Measurements from ENCODE around the gene IP6K1. TPM values are rescaled to one million over a fixed set of nuclear protein-coding genes. Genes with fewer than 3 reads are reported as not detected.

IP6K1 gene
- total RNA-seq, 2 experiments from 2014 or later, result 33.3 to 36.0 TPM

DNA sequence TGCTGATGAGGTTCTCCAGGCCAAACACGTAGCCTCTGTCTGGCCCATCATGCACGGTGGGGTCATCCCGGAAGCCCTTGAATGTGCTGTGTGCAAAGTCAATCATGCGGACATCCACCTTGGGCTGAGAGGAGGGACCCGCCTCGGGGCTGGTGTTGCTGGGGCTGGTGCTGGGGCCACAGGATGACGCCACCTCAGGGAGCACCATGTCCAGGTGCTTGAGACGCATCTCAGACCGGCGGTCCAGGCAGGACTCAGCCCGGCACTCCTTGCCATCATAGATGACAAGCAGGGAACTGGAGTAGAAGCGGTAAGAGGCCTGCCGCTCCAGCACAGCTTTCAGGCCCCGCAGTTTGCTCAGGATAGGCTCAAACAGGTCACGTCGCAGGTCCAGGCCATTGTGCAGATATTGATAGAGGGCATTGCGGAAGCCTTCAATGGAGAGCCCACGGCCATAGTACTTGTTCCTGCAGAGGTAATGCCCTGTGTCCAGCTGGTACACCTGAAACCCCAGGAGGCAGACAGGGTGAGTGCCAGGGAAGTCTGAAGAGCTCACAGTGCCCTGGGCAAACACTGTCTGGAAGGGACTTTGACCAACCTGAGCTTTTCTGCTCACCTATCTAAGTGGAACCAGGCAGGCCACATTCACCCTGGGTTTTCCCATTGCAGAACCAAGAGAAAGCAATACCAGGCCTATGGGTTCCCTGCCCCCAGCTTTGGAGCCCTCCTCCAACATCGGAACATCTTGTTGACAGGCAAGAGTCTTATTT is 59.0 kb downstream of the IP6K1 start:
- Histone ChIP-seq H3K27me3 (ENCODE audit: control insufficient read depth in 1 of 2, insufficient read depth in 2 of 2, low read length in 2 of 2) (no peaks in the 10 kb centered on the region), H3K4me3 (ENCODE audit: low read length) (no peak overlapping the region), H3K9me3 (ENCODE audit: control insufficient read depth in 1 of 2, insufficient read depth in 1 of 2, low read length in 2 of 2) (no peaks in the 10 kb centered on the region), H3K27ac (ENCODE audit: low read depth in 1 of 2, low read length in 2 of 2) (no peak overlapping the region), H3K36me3 (ENCODE audit: insufficient read depth, low read length) (peaks cover 40% of the 10 kb centered on the region), H3K4me1 (ENCODE audit: insufficient read depth, low read length) (peaks cover 22% of the 10 kb centered on the region)
- ChIA-PET POLR2A (no interaction called here), CTCF (no interaction called here)
- peaks cover 53% of the 10 kb centered on the region for H3K36me3 Mint-ChIP-seq (ENCODE audit: low read depth)
- H3K4me1 Mint-ChIP-seq (ENCODE audit: low read depth), result peaks cover 23% of the 10 kb centered on the region
- no peaks in the 10 kb centered on the region for H3K27me3 Mint-ChIP-seq
- H3K9me3 Mint-ChIP-seq, result no peaks in the 10 kb centered on the region
- ATAC-seq (ENCODE audit: poor library complexity), result no peak
- no peak for DNase-seq
- H3K4me3 Mint-ChIP-seq, result no peak overlapping the region
- TF ChIP-seq, protein P1, sequence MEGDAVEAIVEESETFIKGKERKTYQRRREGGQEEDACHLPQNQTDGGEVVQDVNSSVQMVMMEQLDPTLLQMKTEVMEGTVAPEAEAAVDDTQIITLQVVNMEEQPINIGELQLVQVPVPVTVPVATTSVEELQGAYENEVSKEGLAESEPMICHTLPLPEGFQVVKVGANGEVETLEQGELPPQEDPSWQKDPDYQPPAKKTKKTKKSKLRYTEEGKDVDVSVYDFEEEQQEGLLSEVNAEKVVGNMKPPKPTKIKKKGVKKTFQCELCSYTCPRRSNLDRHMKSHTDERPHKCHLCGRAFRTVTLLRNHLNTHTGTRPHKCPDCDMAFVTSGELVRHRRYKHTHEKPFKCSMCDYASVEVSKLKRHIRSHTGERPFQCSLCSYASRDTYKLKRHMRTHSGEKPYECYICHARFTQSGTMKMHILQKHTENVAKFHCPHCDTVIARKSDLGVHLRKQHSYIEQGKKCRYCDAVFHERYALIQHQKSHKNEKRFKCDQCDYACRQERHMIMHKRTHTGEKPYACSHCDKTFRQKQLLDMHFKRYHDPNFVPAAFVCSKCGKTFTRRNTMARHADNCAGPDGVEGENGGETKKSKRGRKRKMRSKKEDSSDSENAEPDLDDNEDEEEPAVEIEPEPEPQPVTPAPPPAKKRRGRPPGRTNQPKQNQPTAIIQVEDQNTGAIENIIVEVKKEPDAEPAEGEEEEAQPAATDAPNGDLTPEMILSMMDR (IDR thresholded peaks at IDR 0.05), result no peak
- H3K27ac Mint-ChIP-seq, result no peak overlapping the region
- intact Hi-C loops (cut with DNase I, micrococcal nuclease), result no loop called here

DNA sequence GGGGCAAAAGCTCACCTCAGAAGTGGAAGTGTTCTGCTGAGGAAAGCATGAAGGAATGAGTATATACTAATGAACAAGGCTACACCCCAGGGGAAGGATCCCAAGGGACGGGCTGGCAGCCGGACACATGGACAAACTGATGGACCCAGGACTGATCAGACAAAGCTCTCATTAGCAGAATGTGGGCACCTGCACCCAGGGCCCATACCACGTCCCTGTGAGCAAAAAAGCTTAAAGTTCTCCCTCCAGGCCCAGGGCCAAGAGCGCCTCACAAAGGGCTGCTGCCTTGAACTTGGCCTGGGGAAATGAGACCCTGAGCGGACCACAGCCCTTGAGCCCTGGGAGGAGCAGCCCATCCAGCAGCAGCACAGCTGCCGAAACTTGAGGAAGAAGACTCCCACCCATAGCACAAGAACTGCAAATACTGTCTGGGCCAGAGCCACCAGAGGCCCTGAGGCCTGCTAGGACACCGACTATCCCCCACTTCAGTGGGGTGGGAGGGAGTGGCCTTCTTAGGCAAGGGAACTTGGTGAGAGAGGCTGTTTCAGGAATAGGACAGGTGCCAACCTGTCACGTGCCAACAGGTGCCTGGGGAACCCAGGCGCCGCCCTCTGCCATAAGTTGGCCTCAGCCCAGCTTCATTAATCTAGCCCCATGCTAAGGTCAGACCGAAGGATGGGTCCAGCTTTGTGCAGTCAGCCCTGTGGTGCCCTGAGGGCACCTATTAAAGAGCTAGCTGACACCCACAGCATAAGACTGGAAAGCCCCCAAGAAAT is 60.2 kb downstream of the IP6K1 start:
- Mint-ChIP-seq H3K27ac (peak overlapping the region; percentile 93), H3K27me3 (no peaks in the 10 kb centered on the region), H3K4me3 (peak overlapping the region; percentile 42), H3K9me3 (no peaks in the 10 kb centered on the region), H3K36me3 (ENCODE audit: low read depth) (peaks cover 43% of the 10 kb centered on the region), H3K4me1 (ENCODE audit: low read depth) (peaks cover 27% of the 10 kb centered on the region)
- H3K27ac ChIP-seq (ENCODE audit: low read depth in 1 of 2, low read length in 2 of 2), result peak overlapping the region in 1 of 2 donors; percentile 96
- peaks cover 27% of the 10 kb centered on the region for H3K4me1 ChIP-seq (ENCODE audit: insufficient read depth, low read length)
- no peak for ATAC-seq (ENCODE audit: poor library complexity)
- DNase-seq, result peak in 1 of 14 experiments; percentile 13
- TF ChIP-seq, protein P1 (IDR thresholded peaks at IDR 0.05), result no peak
- ChIA-PET CTCF (interaction anchor here (0.8 kb wide), 1 partner anchor 22 kb away, joined by 3 read pairs; no protein-coding TSS in a partner anchor), POLR2A (interaction anchor here (0.6 kb wide), 2 partner anchors 65 to 892 kb away, joined by 3 read pairs; no protein-coding TSS in a partner anchor)
- H3K4me3 ChIP-seq (ENCODE audit: low read length), result no peak overlapping the region
- H3K36me3 ChIP-seq (ENCODE audit: insufficient read depth, low read length), result peaks cover 40% of the 10 kb centered on the region
- no peaks in the 10 kb centered on the region for H3K27me3 ChIP-seq (ENCODE audit: control insufficient read depth in 1 of 2, insufficient read depth in 2 of 2, low read length in 2 of 2)
- intact Hi-C loops (cut with DNase I, micrococcal nuclease), result no loop called here
- H3K9me3 ChIP-seq (ENCODE audit: control insufficient read depth in 1 of 2, insufficient read depth in 1 of 2, low read length in 2 of 2), result no peaks in the 10 kb centered on the region

DNA sequence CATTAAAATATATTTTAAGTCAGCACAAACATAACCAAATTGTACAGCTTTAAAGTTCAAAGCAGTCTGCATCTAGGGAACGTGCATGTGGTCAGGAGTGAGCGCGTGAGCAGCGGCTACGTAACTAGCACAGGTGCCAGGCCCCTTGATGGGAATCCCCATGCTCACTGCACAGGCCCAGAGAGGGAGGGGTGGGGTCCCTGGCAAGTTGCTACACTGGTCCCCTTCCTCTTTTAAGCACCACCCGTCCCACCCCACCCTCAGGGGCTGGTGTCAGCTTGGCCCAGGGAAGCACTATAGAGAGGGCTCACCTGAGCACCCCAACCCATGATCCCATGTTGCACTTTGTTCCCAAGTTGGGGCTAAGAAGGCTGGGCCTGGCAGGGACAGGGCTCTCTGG is 61.8 kb downstream of the IP6K1 start:
- DNase-seq, result peak in 7 of 14 experiments; percentile 22 to 88 (median 38)
- Mint-ChIP-seq H3K36me3 (ENCODE audit: low read depth) (peaks cover 42% of the 10 kb centered on the region), H3K4me3 (peak overlapping the region; percentile 98), H3K4me1 (ENCODE audit: low read depth) (peaks cover 37% of the 10 kb centered on the region), H3K9me3 (no peaks in the 10 kb centered on the region), H3K27me3 (no peaks in the 10 kb centered on the region), H3K27ac (peak overlapping the region; percentile 93)
- no peaks in the 10 kb centered on the region for H3K27me3 ChIP-seq (ENCODE audit: control insufficient read depth in 1 of 2, insufficient read depth in 2 of 2, low read length in 2 of 2)
- CTCF ChIA-PET, result no interaction called here
- H3K27ac ChIP-seq (ENCODE audit: low read depth in 1 of 2, low read length in 2 of 2), result peak overlapping the region; percentile 95 to 96
- peak overlapping the region; percentile 99 for H3K4me3 ChIP-seq (ENCODE audit: low read length)
- no peaks in the 10 kb centered on the region for H3K9me3 ChIP-seq (ENCODE audit: control insufficient read depth in 1 of 2, insufficient read depth in 1 of 2, low read length in 2 of 2)
- ATAC-seq (ENCODE audit: poor library complexity), result no peak
- H3K4me1 ChIP-seq (ENCODE audit: insufficient read depth, low read length), result peaks cover 31% of the 10 kb centered on the region
- TF ChIP-seq, protein P1 (IDR thresholded peaks at IDR 0.05), result no peak
- intact Hi-C loops (cut with DNase I, micrococcal nuclease), result loop anchor here in 1 of 2 experiments (1.0 kb wide), 1 partner anchor 50 kb away; the partner anchor contains the start of gene APEH
- H3K36me3 ChIP-seq (ENCODE audit: insufficient read depth, low read length), result peaks cover 40% of the 10 kb centered on the region
- POLR2A ChIA-PET, result interaction anchor here (0.6 to 1.3 kb wide), 3 partner anchors 32 to 79 kb away, joined by 3 to 4 read pairs (median 3); partner anchors contain the start of gene INKA1

Data from CD4-positive, alpha-beta T cell (primary cell).